ENCODE data around the gene PTX3.

- TF ChIP-seq POLR2A (IDR thresholded peaks at IDR 0.05; ENCODE audit: low read depth) (no peak), CTCF (IDR thresholded peaks at IDR 0.05) (no peak), POLR2AphosphoS5 (IDR thresholded peaks at IDR 0.05) (no peak)
Measured at GRCh38 chr3:157388976-157389375, 47.7 kb upstream of the PTX3 start.

All from esophagus muscularis mucosa (tissue), 3 donors.